HEK293 (cell line): ENCODE data around the gene HEMGN.

Experiments
- CTCF ChIA-PET: fragments of 350-600 bp; formaldehyde crosslinking; extraction: SDS; loops from one replicate; lab custom pipeline; 2021; ENCODE audit warnings: antibody characterized with exemption; lab: Yijun Ruan, JAX
- POLR2A ChIA-PET: fragments of 300-600 bp; formaldehyde crosslinking; extraction: SDS; loops from one replicate; lab custom pipeline; 2020; ENCODE audit warnings: antibody characterized with exemption, inconsistent platforms; lab: Yijun Ruan, JAX
- H3K27ac ChIP-seq: fragments of 200-500 bp; sonication (Bioruptor generic); 2 replicates; pipeline ENCODE4 v1.5.1; 2014; ENCODE audit warnings: low read depth, low read length, control low read depth, inconsistent platforms; ENCODE audit errors: extremely low read depth
- H3K36me3 ChIP-seq, 2 experiments: fragments of 200-500 bp in 1 of 2; sonication (Bioruptor generic) in 1 of 2; 1 replicate in 1 of 2; 2 replicates in 1 of 2; pipeline ENCODE4 v1.5.1; 2014 to 2017; ENCODE audit warnings: inconsistent platforms in 2 of 2, low read length in 2 of 2; ENCODE audit not compliant: control insufficient read depth in 2 of 2, insufficient read depth in 1 of 2
- H3K4me1 ChIP-seq: fragments of 200-500 bp; sonication (Bioruptor generic); 2 replicates; pipeline ENCODE4 v1.5.1; 2014; ENCODE audit warnings: mild to moderate bottlenecking, low read length, inconsistent platforms; ENCODE audit not compliant: control insufficient read depth, insufficient read depth
- H3K4me3 ChIP-seq: 2 replicates; pipeline ENCODE4 v1.5.1; 2011; ENCODE audit warnings: low read depth, mild to moderate bottlenecking, control low read depth, low read length, moderate library complexity
- H3K9me3 ChIP-seq: fragments of 200-500 bp; sonication (Bioruptor generic); 2 replicates; pipeline ENCODE4 v1.5.1; 2014; ENCODE audit warnings: low read depth, low read length, inconsistent platforms; ENCODE audit not compliant: control insufficient read depth, insufficient read depth
- CTCF ChIP-seq: fragments of 450-650 bp; formaldehyde crosslinking; IDR thresholded peaks from 2 replicates; pipeline ENCODE4 v1.5.1; 2016; ENCODE audit warnings: missing biosample characterization, missing genetic modification characterization
- GLI2 ChIP-seq: fragments of 450-650 bp; formaldehyde crosslinking; IDR thresholded peaks from 2 replicates; pipeline ENCODE4; 2017; ENCODE audit warnings: missing biosample characterization, missing genetic modification characterization, low read depth, borderline replicate concordance
- GLIS1 ChIP-seq: fragments of 450-650 bp; formaldehyde crosslinking; IDR thresholded peaks from 2 replicates; pipeline ENCODE4 v1.5.1; 2016; ENCODE audit warnings: missing biosample characterization, missing genetic modification characterization
- GLIS2 ChIP-seq: fragments of 450-650 bp; formaldehyde crosslinking; IDR thresholded peaks from 2 replicates; pipeline ENCODE4 v1.5.1; 2016; ENCODE audit warnings: missing biosample characterization, missing genetic modification characterization
- MZF1 ChIP-seq: fragments of 450-650 bp; formaldehyde crosslinking; IDR thresholded peaks from 2 replicates; pipeline ENCODE4 v1.5.1; 2017; ENCODE audit warnings: missing biosample characterization, missing genetic modification characterization, borderline replicate concordance
- PRDM6 ChIP-seq: fragments of 450-650 bp; formaldehyde crosslinking; IDR thresholded peaks from 2 replicates; pipeline ENCODE4 v1.5.1; 2017; ENCODE audit warnings: missing biosample characterization, missing genetic modification characterization
- TSHZ1 ChIP-seq: fragments of 450-650 bp; formaldehyde crosslinking; IDR thresholded peaks from 2 replicates; pipeline ENCODE4 v1.5.1; 2016; ENCODE audit warnings: missing biosample characterization, missing genetic modification characterization, borderline replicate concordance
- ZBTB21 ChIP-seq: fragments of 450-650 bp; formaldehyde crosslinking; IDR thresholded peaks from 2 replicates; pipeline ENCODE4 v1.5.1; 2017; ENCODE audit warnings: missing biosample characterization, missing genetic modification characterization
- ZBTB26 ChIP-seq: fragments of 450-650 bp; formaldehyde crosslinking; optimal IDR thresholded peaks from 2 replicates; pipeline ENCODE3; 2016; ENCODE audit warnings: missing biosample characterization, mild to moderate bottlenecking, missing genetic modification characterization
- ZBTB6 ChIP-seq: fragments of 450-650 bp; formaldehyde crosslinking; IDR thresholded peaks from 2 replicates; pipeline ENCODE4 v1.5.1; 2017; ENCODE audit warnings: missing biosample characterization, missing genetic modification characterization
- ZFP3 ChIP-seq: fragments of 450-650 bp; formaldehyde crosslinking; IDR thresholded peaks from 2 replicates; pipeline ENCODE4 v1.5.1; 2016; ENCODE audit warnings: low read depth, missing biosample characterization, missing genetic modification characterization
- ZNF133 ChIP-seq: fragments of 450-650 bp; formaldehyde crosslinking; IDR thresholded peaks from 2 replicates; pipeline ENCODE4 v1.5.1; 2016; ENCODE audit warnings: missing biosample characterization, missing genetic modification characterization
- ZNF302 ChIP-seq: fragments of 450-650 bp; formaldehyde crosslinking; IDR thresholded peaks from 2 replicates; pipeline ENCODE4 v1.5.1; 2016; ENCODE audit warnings: missing biosample characterization, missing genetic modification characterization, low read depth
- ZNF433 ChIP-seq: fragments of 450-650 bp; formaldehyde crosslinking; IDR thresholded peaks from 2 replicates; pipeline ENCODE4 v1.5.1; 2016; ENCODE audit warnings: missing biosample characterization, missing genetic modification characterization, low read depth
- ZNF521 ChIP-seq: fragments of 450-650 bp; formaldehyde crosslinking; IDR thresholded peaks from 2 replicates; pipeline ENCODE4 v1.5.1; 2017; ENCODE audit warnings: missing biosample characterization, mild to moderate bottlenecking, missing genetic modification characterization
- ZNF555 ChIP-seq: fragments of 450-650 bp; formaldehyde crosslinking; conservative IDR thresholded peaks from 2 replicates; pipeline ENCODE4 v1.5.1; 2017; ENCODE audit warnings: missing biosample characterization, mild to moderate bottlenecking, missing genetic modification characterization, inconsistent platforms
- ZNF580 ChIP-seq: fragments of 450-650 bp; formaldehyde crosslinking; IDR thresholded peaks from 2 replicates; pipeline ENCODE4 v1.5.1; 2016; ENCODE audit warnings: missing biosample characterization, missing genetic modification characterization
- ZNF670 ChIP-seq: fragments of 450-650 bp; formaldehyde crosslinking; IDR thresholded peaks from 2 replicates; pipeline ENCODE4 v1.5.1; 2016; ENCODE audit warnings: missing biosample characterization, missing genetic modification characterization, low read depth
- ZXDB ChIP-seq: fragments of 450-650 bp; formaldehyde crosslinking; IDR thresholded peaks from 2 replicates; pipeline ENCODE4 v1.5.1; 2016; ENCODE audit warnings: missing biosample characterization, missing genetic modification characterization

Gene HEMGN

GRCh38 chr9:97905228-97905627 is 32.7 kb downstream of the HEMGN start:
- POLR2A ChIA-PET = no interaction called here

GRCh38 chr9:97904725-97905124 is 33.2 kb downstream of the HEMGN start:
- H3K4me1 ChIP-seq = no peaks in the 10 kb centered on the region
- POLR2A ChIA-PET = interaction anchor here (0.6 kb wide), 1 partner anchor 222 kb away, joined by 3 read pairs; no protein-coding TSS in a partner anchor
- no peaks in the 10 kb centered on the region for H3K9me3 ChIP-seq
- H3K36me3 ChIP-seq = peaks cover 0 to 41% of the 10 kb centered on the region in 2 experiments; a peak in 1 of 3 replicates
- CTCF ChIA-PET = interaction anchor here (9.6 kb wide), 1 partner anchor 13 kb away, joined by 132 read pairs; no protein-coding TSS in a partner anchor
- TF ChIP-seq MZF1 (tag by site-specific recombination) = no peak
- no peak for TF ChIP-seq ZBTB21 (tag by site-specific recombination)
- TF ChIP-seq CTCF (tag by site-specific recombination) = no peak
- TF ChIP-seq ZNF433 (tag by site-specific recombination) = no peak
- TF ChIP-seq ZFP3 (tag by site-specific recombination) = no peak
- no peak for TF ChIP-seq ZNF670 (tag by site-specific recombination)
- TF ChIP-seq ZNF580 (tag by site-specific recombination) = no peak
- no peak for TF ChIP-seq ZNF133 (tag by site-specific recombination)
- TF ChIP-seq ZNF302 = no peak
- no peak for TF ChIP-seq GLI2 (tag by site-specific recombination)
- no peak for TF ChIP-seq ZBTB6 (tag by site-specific recombination)
- TF ChIP-seq ZBTB26 (tag by site-specific recombination) = no peak
- no peak for TF ChIP-seq ZXDB (tag by site-specific recombination)
- no peak for TF ChIP-seq PRDM6 (tag by site-specific recombination)
- no peak for TF ChIP-seq ZNF555 (tag by site-specific recombination)
- no peak overlapping the region for H3K27ac ChIP-seq
- H3K4me3 ChIP-seq = no peak overlapping the region

More at GRCh38 chr9:97905228-97905627, 32.7 kb downstream of the HEMGN start:
- H3K27ac ChIP-seq = no peak overlapping the region
- TF ChIP-seq TSHZ1 (tag by site-specific recombination) (no peak), ZNF521 (tag by site-specific recombination) (no peak), GLIS2 (tag by site-specific recombination) (no peak), GLIS1 (tag by site-specific recombination) (no peak)
- H3K4me1 ChIP-seq = no peaks in the 10 kb centered on the region
- CTCF ChIA-PET = interaction anchor here (9.6 kb wide), 1 partner anchor 14 kb away, joined by 132 read pairs; no protein-coding TSS in a partner anchor
- H3K9me3 ChIP-seq = no peaks in the 10 kb centered on the region
- no peak overlapping the region for H3K4me3 ChIP-seq
- peaks cover 0 to 44% of the 10 kb centered on the region in 2 experiments; a peak in 1 of 3 replicates for H3K36me3 ChIP-seq
